NT2/D1 (cell line): ENCODE data around the gene CLMP.

Experiments
- DNase-seq: peaks from one replicate; pipeline ENCODE4 v3.0.0-alpha.2; 2011; ENCODE audit warnings: low read depth, low spot score
- H3K27me3 ChIP-seq: 2 replicates; pipeline ENCODE4 v1.6.0; 2011; ENCODE audit warnings: mild to moderate bottlenecking; ENCODE audit not compliant: insufficient read length, insufficient read depth
- H3K36me3 ChIP-seq: 2 replicates; pipeline ENCODE4 v1.6.1; 2011; ENCODE audit warnings: mild to moderate bottlenecking, low read length, mixed read lengths; ENCODE audit not compliant: insufficient read depth, insufficient read length
- H3K4me1 ChIP-seq: 2 replicates; pipeline ENCODE4 v1.5.1; 2011; ENCODE audit not compliant: insufficient read depth, insufficient read length
- H3K4me3 ChIP-seq: 2 replicates; pipeline ENCODE4 v1.5.1; 2011; ENCODE audit warnings: low read depth; ENCODE audit not compliant: insufficient read length
- H3K9ac ChIP-seq: 2 replicates; pipeline ENCODE4 v1.6.0; 2011; ENCODE audit warnings: low read depth; ENCODE audit not compliant: insufficient read length
- H3K9me3 ChIP-seq: 2 replicates; pipeline ENCODE4 v1.5.1; 2011; ENCODE audit warnings: mild to moderate bottlenecking, low read length; ENCODE audit not compliant: insufficient read depth
- SUZ12 ChIP-seq: IDR thresholded peaks from 2 replicates; pipeline ENCODE4 v1.6.1; 2011; ENCODE audit not compliant: insufficient read length, insufficient read depth; ENCODE audit errors: extremely low read depth
- YY1 ChIP-seq: IDR thresholded peaks from 2 replicates; pipeline ENCODE4 v1.6.1; 2011; ENCODE audit not compliant: insufficient read length, insufficient read depth
- ZNF274 ChIP-seq: IDR thresholded peaks from 2 replicates; pipeline ENCODE4 v1.6.1; 2011; ENCODE audit warnings: mild to moderate bottlenecking, low read depth, low read length

CLMP gene

DNA sequence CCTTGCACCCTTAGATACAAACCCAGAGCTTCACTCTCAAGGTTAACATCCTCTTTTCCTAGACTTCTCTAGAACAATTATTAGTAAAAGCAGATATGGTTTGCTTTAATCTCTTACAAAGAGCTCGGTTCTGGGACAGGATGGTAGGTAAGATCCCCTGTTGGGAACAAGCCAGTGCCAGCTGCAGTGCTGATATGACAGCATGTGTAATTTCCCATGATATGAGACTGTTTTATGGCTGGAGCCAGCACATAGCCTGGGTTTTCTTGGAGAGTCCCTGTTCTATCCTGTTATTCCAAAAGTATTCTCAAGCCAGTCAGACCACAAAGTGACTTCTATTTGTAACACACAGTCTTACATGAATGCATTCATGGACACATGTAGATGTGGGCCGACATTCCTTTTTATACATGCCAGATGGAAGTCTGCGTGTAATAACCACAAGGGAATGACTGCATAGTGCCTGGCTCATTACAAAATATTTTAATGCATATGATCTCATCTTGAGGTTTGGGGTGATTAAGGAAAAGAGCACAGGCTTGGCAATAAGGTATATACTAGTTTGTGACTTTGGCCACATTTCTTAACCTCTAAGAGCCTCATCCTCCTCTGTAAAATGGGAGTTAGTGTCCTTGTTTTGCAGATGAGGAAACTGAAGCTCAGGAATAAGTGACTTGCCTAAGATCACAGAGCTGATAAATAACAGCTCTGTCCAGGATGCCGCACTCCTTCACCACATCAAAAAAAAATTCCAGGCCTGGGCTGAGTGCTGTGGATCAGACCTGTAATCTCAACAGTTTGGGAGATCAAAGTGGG, 21.8 kb downstream of the CLMP start:
- DNase-seq: no peak
- H3K4me3 ChIP-seq: no peak overlapping the region
- H3K9ac ChIP-seq: no peak overlapping the region

DNA sequence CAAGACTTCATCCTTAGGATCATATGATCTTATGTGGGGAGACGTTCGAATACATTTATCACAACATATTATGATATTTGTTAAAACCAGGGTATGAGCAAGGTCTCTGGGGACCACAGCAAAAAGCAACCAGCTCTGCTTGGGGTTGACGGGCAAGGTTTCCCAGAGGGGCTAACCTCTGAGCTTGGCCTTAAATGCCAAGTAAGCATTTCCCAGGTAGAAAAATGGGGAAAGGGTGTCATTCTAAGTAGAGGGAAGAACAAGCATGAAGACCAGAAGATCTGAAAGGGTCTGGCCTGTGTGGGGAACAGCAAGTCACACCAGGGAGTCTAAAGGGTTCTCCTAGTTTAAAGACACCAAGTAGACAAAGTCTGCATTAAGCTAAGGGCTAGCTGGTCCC, 24.1 kb downstream of the CLMP start:
- no peak overlapping the region for H3K4me3 ChIP-seq
- no peaks in the 10 kb centered on the region for H3K4me1 ChIP-seq
- no peak for DNase-seq
- H3K36me3 ChIP-seq: peaks cover 12% of the 10 kb centered on the region
- H3K27me3 ChIP-seq: no peaks in the 10 kb centered on the region
- TF ChIP-seq SUZ12 (no peak), ZNF274 (no peak), YY1 (no peak)
- no peaks in the 10 kb centered on the region for H3K9me3 ChIP-seq
- H3K9ac ChIP-seq: no peak overlapping the region

More for the DNA sequence above, 21.8 kb downstream of the CLMP start:
- Histone ChIP-seq H3K36me3 (peaks cover 13% of the 10 kb centered on the region), H3K27me3 (no peaks in the 10 kb centered on the region), H3K4me1 (no peaks in the 10 kb centered on the region), H3K9me3 (no peaks in the 10 kb centered on the region)
- TF ChIP-seq YY1 (no peak), ZNF274 (no peak), SUZ12 (no peak)

DNA sequence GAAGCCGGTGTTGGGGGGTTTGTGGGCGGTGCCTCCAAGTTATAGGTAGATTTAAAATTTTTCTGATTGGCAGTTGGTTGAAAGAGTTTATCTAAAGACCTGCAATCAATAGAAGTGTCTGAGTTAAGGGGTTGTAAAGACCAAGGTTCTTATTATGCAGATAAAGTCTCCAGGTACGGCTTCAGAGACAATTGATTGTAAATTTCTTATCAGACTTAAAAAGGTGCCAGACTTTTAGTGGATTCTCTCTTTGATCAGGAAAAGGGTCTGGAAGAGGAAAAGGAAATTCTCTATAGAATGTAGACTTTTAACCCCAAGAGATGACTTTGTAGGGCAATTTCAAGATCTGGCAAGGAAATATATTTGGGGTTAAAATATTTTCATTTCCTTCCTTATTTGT, 25.2 kb downstream of the CLMP start:
- Histone ChIP-seq H3K4me1 (no peaks in the 10 kb centered on the region), H3K9me3 (no peaks in the 10 kb centered on the region), H3K4me3 (no peak overlapping the region), H3K9ac (no peak overlapping the region), H3K36me3 (peaks cover 12% of the 10 kb centered on the region), H3K27me3 (no peaks in the 10 kb centered on the region)
- TF ChIP-seq YY1: no peak
- no peak for TF ChIP-seq ZNF274
- no peak for TF ChIP-seq SUZ12
- no peak for DNase-seq

DNA sequence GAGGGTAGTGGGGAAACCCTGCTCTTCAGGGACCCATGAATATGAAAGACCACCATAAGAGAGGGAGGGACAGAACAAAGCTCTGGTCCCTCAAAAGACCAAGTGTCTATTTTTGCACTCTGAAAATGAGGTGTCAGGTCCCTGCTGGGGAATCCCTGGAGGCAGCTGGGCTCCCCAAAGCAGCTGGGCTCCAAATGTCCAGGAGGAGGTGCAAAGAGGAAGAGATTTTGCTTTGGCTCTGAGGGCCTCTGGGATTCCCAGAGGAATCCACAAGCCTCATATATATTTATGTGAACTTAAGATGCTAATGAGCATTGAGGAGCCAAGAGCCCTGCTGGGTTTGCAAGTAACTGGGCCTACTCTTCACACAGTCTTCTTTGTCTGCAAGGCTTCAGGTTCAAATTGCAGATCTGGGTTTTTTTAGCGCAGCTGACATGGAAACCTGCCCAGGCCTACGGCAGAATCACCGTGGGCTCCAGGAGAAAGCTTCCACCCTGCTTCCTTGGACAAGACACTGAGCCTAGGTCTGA, 26.0 kb downstream of the CLMP start:
- H3K27me3 ChIP-seq: no peaks in the 10 kb centered on the region
- no peak for DNase-seq
- TF ChIP-seq ZNF274 (no peak), YY1 (no peak), SUZ12 (no peak)
- H3K36me3 ChIP-seq: peaks cover 12% of the 10 kb centered on the region
- H3K9ac ChIP-seq: no peak overlapping the region
- no peaks in the 10 kb centered on the region for H3K4me1 ChIP-seq
- H3K4me3 ChIP-seq: no peak overlapping the region
- no peaks in the 10 kb centered on the region for H3K9me3 ChIP-seq

DNA sequence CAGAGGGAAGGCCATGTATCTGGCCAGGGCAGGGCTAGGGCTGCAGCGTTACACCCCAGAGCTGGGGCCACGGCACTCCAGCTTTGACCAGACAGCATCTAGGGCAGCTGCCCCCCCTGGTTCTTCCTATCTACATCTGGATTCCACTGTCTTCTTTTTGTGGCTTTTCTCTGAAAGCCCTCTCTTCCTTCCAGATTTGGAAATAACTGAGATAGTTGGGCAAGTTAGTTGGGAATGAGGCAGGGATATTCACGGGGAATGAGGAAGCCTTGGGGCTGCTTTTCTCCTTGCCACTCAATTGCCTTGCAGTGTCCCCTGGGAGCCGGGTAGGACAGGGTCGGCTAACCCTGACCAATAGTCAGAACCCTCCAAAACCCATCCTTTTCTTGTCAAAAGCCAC, 26.8 kb downstream of the CLMP start:
- DNase-seq: no peak
- H3K9ac ChIP-seq: no peak overlapping the region
- no peak overlapping the region for H3K4me3 ChIP-seq
- H3K36me3 ChIP-seq: peaks cover 9% of the 10 kb centered on the region
- H3K9me3 ChIP-seq: no peaks in the 10 kb centered on the region
- H3K4me1 ChIP-seq: no peaks in the 10 kb centered on the region
- TF ChIP-seq YY1: no peak
- TF ChIP-seq ZNF274: no peak
- TF ChIP-seq SUZ12: no peak
- no peaks in the 10 kb centered on the region for H3K27me3 ChIP-seq

DNA sequence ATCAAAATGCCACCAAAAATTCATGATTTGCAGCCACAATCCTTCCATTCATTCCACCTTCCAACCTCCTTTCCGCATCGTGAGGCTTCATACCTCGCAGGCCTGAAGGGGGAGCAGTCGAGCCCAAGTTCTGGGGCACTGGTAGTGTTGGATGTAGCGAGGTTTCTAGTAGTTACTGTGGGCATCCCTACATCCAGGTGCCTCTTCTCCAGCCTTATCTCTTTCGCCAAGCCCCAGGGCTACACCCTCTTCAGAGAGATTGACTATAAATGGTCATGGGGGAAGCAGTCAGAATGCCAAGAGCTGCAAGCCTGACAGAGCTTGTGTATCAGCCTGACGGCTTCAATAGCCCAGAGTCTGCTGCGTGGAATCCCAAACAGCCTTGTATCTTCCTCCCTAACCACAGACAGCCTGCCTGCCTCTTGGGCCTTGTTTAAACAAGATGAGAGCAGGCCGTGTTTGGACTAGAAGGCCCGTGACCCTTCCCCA, 28.9 kb downstream of the CLMP start:
- Histone ChIP-seq H3K27me3 (no peaks in the 10 kb centered on the region), H3K4me3 (no peak overlapping the region), H3K36me3 (peaks cover 6% of the 10 kb centered on the region), H3K9me3 (no peaks in the 10 kb centered on the region), H3K9ac (no peak overlapping the region), H3K4me1 (no peaks in the 10 kb centered on the region)
- TF ChIP-seq ZNF274 (no peak), SUZ12 (no peak), YY1 (no peak)
- no peak for DNase-seq

DNA sequence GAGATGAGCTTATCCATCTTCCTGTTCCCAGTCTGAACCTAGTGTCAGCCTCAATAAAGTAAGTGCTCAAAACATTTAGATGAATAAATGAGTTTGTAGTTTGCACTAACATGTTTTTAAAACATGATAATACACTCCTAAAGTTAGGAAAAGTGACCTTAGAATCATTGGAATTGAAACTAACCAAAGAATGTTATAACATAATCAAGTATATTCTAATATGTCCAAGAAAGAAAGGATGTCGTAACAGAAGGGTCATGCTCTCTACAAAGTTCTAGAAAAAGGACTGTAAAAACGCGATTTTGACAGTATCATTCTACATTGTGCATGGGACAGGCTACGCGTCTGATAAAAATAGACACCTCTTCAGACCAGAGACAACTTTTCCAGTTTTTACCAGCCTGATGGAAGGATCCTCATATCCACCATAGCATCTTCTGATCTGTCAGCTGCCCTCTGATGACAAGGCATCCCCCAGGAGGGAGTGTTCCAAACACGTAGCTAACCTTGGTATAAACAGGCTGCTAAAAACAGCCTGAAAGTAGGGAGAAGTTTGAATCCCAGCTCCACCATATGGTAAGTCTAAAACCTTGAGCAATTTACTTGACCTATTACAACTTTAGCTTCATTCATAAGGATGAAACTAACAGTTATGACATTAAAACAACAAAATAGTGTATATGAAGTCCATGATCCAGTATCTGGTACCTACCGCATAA, 30.2 kb downstream of the CLMP start:
- H3K4me1 ChIP-seq: no peaks in the 10 kb centered on the region
- no peak overlapping the region for H3K4me3 ChIP-seq
- H3K27me3 ChIP-seq: no peaks in the 10 kb centered on the region
- no peak for DNase-seq
- H3K36me3 ChIP-seq: peaks cover 9% of the 10 kb centered on the region
- H3K9me3 ChIP-seq: no peaks in the 10 kb centered on the region
- TF ChIP-seq YY1 (no peak), ZNF274 (no peak)
- H3K9ac ChIP-seq: no peak overlapping the region
